HL-60 (cell line): ENCODE measurements around the gene DUOXA2.

Experiments
- GABPA ChIP-seq: IDR thresholded peaks from 2 replicates; pipeline ENCODE4 v1.6.1; 2012; ENCODE audit warnings: low read depth
- POLR2AphosphoS5 ChIP-seq: IDR thresholded peaks from 2 replicates; pipeline ENCODE4 v1.6.1; 2012; ENCODE audit warnings: low read depth
- TF ChIP-seq, protein P1 (sequence below): IDR thresholded peaks from one replicate; pipeline ENCODE4 v1.5.1; 2011; ENCODE audit warnings: low read length, control low read depth, inconsistent platforms; ENCODE audit not compliant: insufficient read depth
- TF ChIP-seq, protein P2 (sequence below): IDR thresholded peaks from 2 replicates; pipeline ENCODE4 v1.6.1; 2012; ENCODE audit warnings: low read depth; ENCODE audit not compliant: insufficient replicate concordance

DNA sequence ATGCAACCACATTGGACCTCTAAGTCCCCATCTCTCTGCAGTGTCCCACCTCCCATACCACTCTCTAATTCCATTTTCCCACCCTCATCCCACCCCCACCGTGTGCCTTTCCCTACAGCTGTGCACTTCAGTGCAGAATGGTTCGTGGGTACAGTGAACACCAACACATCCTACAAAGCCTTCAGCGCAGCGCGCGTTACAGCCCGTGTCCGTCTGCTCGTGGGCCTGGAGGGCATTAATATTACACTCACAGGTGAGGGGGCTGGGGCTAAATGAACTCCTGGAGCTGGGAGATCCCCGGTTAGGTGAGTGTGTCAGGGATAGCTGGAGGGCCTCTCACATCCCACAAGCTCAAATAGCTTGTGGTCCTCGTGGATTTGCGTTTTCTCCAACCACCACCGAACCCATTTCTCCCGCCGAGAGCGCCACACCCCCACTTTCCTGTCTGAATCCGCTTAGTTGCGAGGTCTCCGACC, 1.9 kb downstream of the DUOXA2 start:
- TF ChIP-seq, protein P1, sequence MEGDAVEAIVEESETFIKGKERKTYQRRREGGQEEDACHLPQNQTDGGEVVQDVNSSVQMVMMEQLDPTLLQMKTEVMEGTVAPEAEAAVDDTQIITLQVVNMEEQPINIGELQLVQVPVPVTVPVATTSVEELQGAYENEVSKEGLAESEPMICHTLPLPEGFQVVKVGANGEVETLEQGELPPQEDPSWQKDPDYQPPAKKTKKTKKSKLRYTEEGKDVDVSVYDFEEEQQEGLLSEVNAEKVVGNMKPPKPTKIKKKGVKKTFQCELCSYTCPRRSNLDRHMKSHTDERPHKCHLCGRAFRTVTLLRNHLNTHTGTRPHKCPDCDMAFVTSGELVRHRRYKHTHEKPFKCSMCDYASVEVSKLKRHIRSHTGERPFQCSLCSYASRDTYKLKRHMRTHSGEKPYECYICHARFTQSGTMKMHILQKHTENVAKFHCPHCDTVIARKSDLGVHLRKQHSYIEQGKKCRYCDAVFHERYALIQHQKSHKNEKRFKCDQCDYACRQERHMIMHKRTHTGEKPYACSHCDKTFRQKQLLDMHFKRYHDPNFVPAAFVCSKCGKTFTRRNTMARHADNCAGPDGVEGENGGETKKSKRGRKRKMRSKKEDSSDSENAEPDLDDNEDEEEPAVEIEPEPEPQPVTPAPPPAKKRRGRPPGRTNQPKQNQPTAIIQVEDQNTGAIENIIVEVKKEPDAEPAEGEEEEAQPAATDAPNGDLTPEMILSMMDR: no peak
- TF ChIP-seq, protein P2, sequence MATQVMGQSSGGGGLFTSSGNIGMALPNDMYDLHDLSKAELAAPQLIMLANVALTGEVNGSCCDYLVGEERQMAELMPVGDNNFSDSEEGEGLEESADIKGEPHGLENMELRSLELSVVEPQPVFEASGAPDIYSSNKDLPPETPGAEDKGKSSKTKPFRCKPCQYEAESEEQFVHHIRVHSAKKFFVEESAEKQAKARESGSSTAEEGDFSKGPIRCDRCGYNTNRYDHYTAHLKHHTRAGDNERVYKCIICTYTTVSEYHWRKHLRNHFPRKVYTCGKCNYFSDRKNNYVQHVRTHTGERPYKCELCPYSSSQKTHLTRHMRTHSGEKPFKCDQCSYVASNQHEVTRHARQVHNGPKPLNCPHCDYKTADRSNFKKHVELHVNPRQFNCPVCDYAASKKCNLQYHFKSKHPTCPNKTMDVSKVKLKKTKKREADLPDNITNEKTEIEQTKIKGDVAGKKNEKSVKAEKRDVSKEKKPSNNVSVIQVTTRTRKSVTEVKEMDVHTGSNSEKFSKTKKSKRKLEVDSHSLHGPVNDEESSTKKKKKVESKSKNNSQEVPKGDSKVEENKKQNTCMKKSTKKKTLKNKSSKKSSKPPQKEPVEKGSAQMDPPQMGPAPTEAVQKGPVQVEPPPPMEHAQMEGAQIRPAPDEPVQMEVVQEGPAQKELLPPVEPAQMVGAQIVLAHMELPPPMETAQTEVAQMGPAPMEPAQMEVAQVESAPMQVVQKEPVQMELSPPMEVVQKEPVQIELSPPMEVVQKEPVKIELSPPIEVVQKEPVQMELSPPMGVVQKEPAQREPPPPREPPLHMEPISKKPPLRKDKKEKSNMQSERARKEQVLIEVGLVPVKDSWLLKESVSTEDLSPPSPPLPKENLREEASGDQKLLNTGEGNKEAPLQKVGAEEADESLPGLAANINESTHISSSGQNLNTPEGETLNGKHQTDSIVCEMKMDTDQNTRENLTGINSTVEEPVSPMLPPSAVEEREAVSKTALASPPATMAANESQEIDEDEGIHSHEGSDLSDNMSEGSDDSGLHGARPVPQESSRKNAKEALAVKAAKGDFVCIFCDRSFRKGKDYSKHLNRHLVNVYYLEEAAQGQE: no peak
- TF ChIP-seq GABPA: no peak
- TF ChIP-seq POLR2AphosphoS5: no peak
